Amniotic stem cell (primary cell): ENCODE measurements around the gene TNFRSF13B.

Experiments used
- DNase-seq: peaks from one replicate; lab custom pipeline; 2025; lab: John Stamatoyannopoulos, UW

Gene TNFRSF13B

DNA sequence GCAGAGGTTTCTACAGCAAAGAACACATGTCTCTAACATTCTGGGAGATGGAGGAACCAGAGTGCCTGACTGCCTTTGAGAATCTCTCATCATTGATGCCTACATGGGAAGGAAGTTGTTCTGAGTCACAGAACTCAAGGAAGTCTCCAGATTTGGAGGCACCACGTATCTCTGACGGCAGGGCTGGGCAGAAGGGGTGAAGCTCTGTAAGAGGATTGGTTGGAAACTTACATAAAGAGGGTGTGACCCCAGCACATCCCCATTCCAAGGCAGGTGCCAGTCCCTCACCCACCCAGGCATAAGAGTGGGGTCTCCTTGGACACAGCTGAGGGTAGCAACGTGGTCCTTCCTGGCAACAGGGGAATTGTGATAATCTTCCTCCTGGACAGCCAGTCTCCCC lies 17.4 kb downstream of the TNFRSF13B start:
- DNase-seq: no peak

DNA sequence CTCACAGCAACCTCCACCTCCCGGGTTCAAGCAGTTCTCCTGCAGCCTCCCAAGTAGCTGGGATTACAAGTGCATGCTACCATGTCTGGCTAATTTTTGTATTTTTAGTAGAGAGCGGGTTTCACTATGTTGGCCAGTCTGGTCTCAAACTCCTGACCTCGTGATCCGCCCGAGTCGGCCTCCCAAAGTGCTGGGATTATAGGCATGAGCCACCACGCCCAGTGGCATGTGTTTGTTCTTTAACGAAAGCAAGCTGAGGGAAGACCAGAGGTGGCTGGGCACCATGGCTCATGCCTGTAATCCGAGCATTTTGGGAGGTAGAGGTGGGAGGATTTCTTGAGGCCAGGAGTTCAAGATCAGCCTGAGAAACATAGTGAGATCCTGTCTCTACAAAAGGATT lies 18.1 kb downstream of the TNFRSF13B start:
- no peak for DNase-seq

DNA sequence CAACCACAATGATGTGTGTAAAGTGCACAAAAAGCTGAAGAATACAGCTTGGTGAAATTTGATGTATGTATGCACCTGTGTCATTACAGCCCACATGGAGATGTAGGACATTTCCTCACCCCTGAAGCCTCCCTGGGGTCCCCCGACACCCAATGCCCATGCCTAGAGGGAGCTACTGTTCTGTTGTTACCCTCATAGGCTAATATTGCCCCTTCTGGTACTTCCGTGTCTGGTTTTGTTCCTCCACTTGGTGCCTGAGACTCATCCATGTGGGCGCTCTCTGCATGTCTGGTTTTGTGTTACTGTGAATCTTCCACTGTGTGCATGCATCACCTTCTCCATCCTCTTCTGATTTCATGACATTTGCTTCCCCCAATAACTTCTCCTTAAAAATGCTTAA lies 18.6 kb downstream of the TNFRSF13B start:
- no peak for DNase-seq

DNA sequence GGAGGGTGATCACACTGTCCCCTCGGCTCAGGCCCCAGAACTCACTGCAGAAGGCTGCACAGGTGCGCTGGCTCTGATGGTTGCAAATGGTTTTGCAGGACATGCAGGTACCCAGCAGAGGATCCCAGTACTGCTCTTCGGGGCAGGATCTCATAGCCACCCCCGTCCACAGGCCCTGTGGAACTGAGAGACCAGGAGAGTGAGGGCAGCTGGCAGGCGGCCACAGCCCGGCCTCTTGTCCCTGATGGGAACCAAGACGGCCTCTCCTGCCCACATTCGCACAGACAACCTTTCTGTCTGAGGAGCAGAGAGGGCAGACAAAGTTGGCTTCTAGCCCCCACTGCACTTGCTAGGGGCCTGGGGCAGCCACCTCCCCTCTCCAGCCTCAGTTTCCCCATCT lies 19.5 kb downstream of the TNFRSF13B start:
- no peak for DNase-seq

DNA sequence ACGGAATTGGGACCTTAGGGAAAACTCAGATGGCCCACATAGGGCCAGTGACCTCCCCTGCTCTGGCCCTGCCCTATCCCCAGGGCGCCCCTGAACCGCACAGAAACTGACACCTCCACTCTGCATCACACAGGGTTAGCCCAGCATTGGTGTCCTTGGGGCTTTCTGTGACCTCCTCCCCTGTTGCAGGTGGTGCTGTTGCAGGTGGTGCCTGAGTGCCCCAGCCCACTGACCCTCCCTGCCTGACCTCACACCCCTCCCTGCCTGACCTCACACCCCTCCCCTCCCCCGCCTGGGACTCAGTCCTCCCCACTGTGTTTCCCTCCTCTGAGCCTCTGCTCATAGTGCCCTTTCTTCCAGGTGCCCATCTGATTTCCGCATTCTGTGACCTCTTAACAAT lies 21.4 kb downstream of the TNFRSF13B start:
- no peak for DNase-seq

DNA sequence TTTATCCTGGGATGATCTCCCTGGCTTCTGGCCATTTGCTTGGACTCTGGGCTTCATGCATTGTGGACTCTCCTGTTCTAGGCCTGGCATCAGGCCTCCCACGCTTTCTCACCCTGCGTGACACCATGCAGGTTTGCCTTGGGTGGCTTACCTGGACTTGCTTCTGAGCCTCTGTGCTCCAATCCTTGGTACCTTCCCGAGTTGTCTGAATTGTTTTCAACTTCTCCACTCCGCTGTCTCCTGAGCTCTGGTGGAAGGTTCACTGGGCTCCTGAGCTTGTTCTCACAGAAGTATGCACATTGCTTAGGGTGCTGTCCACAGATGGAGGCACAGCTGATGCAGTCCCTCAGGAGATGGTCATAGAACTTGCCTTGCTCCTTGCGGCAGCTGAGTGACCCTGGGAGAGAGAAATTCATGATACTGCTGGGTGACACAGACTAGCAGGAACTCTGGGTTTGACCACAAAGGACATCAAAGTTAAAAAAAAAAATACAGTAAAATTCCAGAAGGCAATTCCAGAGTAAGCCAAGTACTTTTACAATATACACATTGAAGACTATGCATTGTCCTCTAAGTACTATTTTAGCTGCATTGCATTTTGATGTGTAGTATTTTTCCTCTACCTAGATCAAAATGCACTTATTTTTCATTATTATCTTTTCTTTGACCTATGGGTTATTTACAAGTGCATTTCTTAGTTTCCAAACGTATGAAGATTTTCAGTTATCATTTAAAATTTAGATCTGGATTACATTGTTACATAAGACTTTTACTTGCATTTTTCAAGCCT lies 23.1 kb downstream of the TNFRSF13B start:
- no peak for DNase-seq

DNA sequence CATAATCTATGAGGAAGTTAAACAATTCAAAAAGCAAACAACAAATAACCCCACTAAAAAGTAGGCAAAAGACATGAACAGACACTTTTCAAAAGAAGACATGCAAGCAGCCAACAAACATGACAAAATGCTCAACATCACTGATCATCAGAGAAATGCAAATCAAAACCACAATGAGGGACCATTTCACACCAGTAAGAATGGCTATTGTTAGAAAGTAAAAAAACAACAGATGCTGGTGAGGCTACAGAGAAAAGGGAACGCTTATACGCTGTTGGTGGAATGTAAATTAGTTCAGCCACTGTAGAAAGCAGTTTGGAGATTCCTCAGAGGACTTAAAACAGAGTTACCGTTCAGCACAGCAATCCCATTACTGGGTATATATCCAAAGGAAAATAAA lies 24.4 kb downstream of the TNFRSF13B start:
- no peak for DNase-seq

DNA sequence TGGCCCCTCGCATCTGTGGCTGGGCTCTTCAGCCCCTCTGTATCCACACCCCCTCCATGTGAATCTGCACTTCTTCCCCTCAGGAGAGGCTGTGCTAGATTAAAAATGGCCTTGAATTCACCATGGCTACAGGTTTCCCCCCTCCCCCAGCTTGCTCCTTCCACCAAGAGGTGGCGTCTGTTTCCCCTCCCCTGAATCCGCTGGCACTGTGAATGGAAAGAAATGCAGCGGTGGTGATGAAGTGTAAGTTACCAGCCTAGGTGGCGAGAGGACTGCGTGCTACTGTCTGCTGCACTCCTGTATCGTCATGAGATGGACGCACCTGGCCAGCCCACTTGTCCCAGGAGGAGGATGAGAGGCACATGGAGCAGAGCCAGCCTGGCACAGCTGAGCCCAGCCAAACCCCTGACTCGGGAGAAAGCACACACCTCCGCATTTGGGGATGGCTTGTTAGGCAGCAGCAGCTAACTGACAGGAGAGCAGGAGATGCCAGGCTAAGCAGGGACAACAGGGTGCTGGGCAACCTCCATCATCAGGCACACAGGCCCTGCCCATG lies 26.2 kb downstream of the TNFRSF13B start:
- DNase-seq: no peak

DNA sequence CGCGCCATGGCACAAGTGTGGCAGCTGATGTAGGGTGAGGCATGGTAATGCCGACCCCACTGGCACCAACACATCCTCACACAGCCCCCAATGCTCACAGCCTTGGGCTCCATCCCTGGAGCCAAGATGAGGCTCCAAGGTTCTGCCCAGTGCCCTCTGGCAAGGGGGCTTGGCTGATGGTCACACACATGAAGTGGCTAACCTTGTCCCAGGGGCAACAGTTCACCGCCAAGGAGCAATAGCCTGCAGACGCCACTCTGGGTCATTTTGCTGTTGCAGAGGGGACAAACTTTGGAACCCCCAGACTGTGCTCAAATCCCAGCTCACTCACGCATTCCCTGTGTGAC lies 26.8 kb downstream of the TNFRSF13B start:
- no peak for DNase-seq

DNA sequence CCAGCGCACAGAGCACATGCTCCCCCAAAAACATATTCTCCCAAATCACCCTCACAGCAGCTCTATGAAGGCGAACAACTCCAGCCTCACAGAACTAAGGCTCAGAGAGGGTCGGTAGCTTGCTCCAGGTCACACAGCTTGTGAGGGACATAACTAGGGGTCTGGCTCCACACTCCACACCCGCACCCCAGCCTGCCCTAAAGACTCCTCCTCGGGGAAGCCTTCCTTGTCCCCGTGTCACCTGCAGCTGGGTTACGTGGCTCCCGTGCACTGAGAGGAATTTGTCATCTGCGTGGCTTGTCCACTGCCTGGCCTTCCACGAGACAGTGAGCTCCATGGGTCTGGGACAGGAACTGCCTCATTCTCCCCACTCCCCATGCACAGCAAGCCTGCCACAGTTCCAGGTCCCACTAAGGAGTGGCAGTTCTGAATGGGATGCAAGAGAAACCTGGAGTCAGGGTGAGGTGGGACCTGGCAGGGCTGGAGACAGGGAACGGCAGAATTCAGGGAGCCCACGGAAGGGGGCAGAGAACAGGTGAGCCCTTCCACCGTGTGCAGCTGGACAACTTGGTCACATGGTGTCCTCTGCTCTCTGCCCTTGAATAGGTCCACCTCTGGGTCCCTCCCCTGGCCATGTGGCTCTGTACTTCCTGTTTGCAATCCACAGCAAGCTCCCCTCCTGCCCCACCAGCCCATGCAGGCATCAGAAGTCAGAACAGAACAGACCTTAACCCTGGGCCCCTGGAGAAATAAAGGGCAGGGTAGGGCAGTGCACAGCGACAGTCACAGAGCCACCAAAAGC lies 27.4 kb downstream of the TNFRSF13B start:
- no peak for DNase-seq

DNA sequence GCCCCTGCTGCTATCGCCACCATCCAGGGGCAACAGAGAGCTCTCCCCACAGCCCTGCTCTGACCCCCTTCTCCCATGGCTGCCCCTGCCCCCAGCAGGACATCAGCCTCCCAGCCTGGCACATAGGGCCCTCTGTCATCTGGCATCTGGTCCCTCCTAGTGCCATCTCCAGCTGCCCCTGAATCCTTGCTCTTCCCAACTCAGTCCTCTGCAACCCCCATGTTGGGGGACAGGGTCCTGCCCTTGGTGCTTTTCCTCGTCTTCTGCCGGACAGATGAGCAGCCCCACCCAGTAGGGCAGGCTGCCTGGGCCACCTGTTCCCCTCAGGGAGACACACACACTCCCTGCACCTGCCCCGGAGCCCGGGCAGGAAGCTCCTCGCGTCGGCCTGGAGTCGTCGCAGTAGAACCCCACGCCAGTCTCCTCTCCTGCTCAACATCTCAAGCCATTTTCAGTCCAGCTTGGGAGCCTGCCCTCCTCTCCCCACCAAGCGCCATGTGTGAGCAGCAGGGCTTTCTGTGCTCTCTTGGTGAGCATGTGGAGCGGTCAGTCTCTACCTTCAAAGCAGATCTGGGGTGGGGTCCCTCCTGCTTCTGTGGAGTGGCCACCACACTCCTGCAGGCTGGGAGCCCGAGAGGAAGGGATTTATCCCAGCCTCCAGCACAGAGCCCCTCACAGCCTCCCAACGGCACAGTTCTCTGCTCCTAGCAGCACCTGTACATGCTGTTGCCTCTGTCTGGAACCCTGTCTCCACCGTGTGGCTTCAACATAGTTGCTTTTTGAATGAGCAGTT lies 28.2 kb downstream of the TNFRSF13B start:
- no peak for DNase-seq

DNA sequence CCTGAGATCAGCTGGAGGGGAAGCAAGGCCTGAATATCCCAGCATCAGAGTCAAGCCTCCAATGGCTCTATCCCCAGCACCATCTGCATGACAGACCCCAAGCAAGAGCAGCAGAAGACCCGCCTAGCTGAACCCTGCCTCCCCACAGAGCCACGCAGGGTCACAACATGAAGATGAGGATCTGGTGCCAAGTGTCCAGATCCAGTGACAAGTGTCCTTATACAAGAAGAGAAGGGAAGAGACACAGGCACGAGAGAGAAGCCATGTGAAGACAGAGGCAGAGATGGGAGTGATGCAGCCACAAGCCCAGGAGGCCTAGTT lies 28.9 kb downstream of the TNFRSF13B start:
- DNase-seq: no peak

DNA sequence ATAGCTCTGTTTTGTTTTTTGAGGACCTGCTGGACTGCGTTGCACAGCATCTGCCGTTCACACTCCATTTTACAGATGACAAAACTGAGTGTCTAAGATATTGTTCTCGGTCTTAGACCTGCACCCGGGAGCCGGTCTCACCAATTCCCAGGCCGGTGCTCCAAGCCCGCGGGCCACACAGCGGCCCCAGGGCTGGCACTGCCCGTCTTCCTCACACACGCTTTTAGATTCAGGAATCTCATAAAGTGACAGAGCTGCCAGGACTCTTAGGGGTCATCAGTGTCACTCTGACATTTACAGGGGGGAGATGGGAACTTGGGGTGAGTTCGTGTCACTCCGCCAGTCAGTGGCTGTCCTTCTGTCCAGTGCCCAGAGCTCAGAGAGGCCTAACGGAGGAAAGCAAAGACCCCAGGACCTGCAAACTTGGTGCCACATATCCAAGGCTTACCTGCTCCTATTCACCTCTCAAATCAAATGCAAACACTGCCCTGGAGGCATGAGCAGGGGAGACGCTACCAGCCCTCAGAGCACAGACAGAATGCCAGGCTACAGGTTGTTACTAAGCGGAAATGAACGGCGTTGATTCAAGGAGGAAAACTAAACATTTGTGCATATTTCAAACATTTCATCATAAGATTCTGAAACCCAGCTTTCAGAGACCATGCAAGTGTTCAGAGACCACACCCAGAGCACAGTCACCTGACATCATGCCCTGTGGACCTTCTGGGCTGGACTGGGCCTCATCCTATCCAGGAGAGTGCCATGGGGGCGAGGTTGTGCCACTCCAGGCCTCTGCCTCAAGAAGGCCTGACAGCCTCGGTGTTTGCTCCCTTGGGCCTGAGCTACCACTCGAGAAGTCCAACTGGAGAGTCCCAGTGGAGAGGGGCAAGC lies 29.5 kb downstream of the TNFRSF13B start:
- DNase-seq: no peak

DNA sequence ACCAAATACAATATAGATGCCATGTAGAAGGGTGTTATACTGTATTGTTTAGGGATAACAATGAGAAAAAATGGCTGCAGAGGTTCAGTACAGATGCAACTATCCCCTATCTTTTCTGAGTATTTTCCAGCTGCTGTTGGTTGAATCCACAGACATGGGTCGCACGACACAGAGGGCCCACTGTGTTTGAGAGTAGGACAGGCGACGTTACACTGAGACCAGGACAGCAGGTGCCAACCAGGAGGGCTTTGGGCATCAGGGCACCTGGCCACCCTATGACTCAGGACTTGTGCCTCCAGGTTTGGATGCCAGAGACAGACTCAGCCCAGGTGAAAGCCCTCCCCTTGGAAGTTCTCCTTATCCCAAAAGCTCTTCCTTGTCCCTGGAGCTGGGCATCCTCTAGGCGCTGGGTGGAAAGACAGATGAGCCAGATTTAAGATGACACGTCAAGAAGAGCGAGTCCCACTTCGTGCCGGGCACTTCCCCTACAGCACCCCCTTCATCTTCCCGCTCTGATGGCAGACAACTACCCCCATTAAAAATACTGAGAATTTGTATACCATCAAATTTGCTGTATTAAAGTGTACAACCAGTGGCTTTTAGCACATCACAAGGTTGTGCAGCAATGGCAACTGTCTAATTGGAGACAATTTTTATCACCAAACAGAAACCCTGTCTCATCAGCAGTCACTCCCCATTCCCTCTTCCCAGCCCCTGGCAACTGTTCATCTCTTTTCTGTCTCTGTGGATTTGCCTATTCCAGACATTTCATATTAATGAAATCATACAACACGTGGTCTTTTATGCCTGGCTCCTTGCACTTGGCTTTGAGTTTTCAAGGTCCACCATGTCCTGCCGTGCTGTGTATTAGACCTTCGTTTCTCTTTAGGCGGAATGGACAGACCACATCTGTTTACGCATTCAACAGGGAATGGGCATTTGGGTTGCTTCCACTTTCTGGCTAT lies 30.6 kb downstream of the TNFRSF13B start:
- no peak for DNase-seq

DNA sequence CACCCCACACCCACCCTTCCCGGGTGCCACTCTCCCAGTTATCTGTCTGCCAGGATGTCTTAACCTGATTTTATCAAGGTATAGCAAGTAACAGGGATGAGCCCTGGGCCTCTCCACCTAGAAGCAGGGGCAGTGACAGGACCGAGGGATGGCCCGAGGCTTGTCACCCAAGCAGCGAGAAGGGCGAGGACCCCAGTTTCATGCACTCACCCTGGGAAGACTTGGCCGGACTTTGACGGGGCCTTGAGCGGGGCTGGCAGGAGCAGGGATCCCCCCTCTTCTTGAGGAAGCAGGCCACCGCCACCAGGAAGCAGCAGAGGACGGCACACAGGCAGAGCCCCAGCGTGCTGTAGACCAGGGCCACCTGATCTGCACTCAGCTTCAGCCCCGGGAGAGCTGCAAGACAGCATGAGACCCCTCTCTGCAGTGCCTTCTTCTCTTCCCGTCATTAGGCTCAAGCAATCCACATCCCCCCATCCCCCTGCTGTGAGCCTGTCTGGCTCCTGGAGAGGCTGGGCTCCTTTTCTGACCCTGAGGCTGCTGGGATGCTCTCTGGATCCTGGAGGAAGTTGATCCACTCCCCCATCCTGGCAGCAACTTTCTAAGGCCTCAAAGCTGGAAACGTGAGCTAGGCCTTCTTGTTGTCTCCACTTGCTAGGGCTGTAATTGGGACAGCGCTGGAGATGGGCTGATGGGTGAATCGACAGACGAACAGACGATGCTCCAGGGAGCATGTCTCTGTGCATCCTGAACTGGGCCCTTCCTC lies 31.6 kb downstream of the TNFRSF13B start:
- DNase-seq: no peak

DNA sequence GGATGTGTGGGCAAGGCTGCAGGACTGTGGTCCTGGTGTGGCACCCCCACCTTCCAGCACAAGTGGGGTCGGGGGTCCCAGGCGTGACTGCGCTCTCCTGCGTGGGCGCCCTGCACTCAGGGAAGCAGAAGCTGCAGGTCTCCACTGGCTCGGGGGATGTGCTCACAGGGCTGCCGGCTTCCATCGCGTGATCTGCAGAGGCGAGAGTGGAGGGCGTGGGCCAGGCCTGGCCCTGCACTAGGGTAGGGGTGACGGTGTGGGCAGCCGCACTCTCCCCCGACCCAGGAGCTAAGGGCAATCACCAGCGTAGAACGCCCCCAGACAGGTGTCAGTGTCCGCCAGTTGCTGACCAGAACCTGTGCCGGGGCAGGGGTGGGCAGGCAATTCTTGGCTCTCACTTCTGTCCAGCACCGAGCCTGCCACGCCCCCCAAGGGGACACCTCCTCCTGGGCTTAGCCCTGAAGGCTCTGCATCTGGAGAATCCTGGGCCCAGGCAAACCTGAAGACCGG lies 32.3 kb downstream of the TNFRSF13B start:
- DNase-seq: no peak

DNA sequence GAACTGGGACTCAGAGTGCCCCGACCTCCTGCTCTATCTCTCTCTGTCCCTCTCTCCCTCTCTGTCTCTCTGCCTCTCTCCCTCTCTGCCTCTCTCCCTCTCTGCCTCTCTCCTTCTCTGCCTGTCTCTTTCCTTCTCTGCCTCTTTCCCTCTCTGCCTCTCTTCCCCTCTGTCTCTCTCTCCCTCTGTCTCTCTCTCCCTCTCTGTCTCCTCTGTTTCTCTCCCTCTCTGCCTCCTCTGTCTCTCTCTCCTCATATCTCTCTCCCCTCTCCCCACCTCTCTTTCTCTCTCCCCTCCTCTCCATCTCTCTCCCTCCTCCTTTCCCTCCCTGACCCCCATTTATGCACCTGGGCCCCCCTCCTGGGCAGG lies 32.7 kb downstream of the TNFRSF13B start:
- DNase-seq: no peak

DNA sequence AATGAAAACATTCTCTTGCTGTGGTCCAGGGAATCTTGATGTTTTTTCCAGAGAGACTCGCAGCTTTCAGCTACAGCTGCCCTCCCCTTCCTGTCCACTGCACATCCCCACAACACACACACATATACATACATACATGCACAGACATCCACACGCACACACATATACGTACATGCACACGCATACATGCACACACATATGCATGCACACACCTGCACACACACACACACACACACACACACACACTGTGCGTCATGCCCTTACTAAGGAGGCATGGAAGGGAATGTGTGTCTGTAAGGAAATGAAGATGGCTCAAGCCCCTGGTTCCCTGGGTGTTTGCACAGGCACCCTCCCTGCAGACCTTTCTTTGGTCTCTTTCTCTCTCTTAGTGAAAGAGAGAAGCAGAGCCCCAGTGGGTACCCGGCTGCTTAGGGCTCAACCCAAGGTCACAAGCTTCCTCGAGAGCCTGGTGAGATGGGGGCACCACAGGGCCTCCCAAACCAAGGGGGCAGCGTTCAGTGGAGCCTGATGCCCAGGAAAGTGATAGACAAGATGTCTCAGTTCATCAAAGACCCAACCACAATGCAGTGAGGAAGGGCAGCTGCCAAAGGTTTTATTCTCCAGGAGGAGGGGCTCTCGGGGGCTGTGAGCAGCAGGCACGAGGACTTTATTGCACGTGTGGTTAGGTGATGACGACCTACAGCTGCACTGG lies 33.3 kb downstream of the TNFRSF13B start:
- DNase-seq: no peak

DNA sequence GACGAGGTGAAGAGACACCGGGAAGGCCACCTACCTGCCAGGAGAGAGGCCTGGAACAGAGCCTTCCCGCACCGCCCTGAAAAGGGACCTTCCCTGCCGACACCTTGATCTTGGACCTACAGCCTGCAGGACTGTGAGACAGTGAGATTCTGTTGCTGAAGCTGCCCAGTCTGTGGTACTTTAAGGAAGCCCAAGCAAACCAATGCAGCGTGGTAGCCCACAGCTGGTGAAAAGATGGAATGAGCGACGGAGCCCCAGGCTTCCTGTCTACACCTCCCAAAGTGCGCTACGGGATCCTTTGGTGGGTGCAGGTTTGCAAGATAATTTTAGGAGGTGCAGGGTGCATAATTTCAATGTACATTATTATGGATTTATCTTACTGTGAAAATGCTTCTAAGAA lies 33.9 kb downstream of the TNFRSF13B start:
- DNase-seq: no peak
